ENCODE measurements around the gene HSPB9. TPM values are rescaled to one million over a fixed set of nuclear protein-coding genes. Genes with fewer than 3 reads are reported as not detected.

Gene HSPB9
- total RNA-seq, 1 experiment from 2014 or later, result not detected

- H2AFZ ChIP-seq, result no peak overlapping the region
- peaks cover 6% of the 10 kb centered on the region for H3K27me3 ChIP-seq (ENCODE audit: insufficient read depth, low read depth)
- no peak for DNase-seq
- no peaks in the 10 kb centered on the region for H3K4me1 ChIP-seq (replicated peaks; ENCODE audit: insufficient read depth)
- ChIA-PET CTCF (interaction anchor here (0.6 kb wide), 1 partner anchor 13 kb away, joined by 5 read pairs; no protein-coding TSS in a partner anchor), POLR2A (ENCODE audit: unreplicated experiment) (interaction anchor here (0.6 kb wide), 1 partner anchor 320 kb away, joined by 9 read pairs; no protein-coding TSS in a partner anchor)
- no TSS peak for BruUV-seq (replicated peaks)
- intact Hi-C loops (cut with micrococcal nuclease; ENCODE audit: unreplicated experiment), result no loop called here
- no peaks in the 10 kb centered on the region for H3K9me3 ChIP-seq (ENCODE audit: insufficient read depth, low read depth)
- H3K79me2 ChIP-seq (ENCODE audit: low read depth), result no peaks in the 10 kb centered on the region
- TF ChIP-seq EZH2 (IDR thresholded peaks at IDR 0.05; ENCODE audit: low read depth), result no peak
- no peak overlapping the region for H3K4me3 ChIP-seq
- no peaks in the 10 kb centered on the region for H4K20me1 ChIP-seq (ENCODE audit: insufficient read depth)
- H3F3A ChIP-seq (ENCODE audit: insufficient read depth, low read depth), result peaks cover under 1% of the 10 kb centered on the region; the same call in 1 of the 2 replicates
- no peak overlapping the region for H3K4me2 ChIP-seq
- H3K36me3 ChIP-seq (ENCODE audit: low read depth), result no peaks in the 10 kb centered on the region
- H3K27ac ChIP-seq, result no peak overlapping the region
- no peaks in the 10 kb centered on the region for H3K9me2 ChIP-seq (ENCODE audit: insufficient read depth)
Measured at GRCh38 chr17:42092939-42093338, 29.7 kb upstream of the HSPB9 start.

GRCh38 chr17:42094375-42095069 lies 28.1 kb upstream of the HSPB9 start:
- H3K9me3 ChIP-seq (ENCODE audit: insufficient read depth, low read depth), result no peaks in the 10 kb centered on the region
- H3K36me3 ChIP-seq (ENCODE audit: low read depth), result no peaks in the 10 kb centered on the region
- no peak overlapping the region for H3K4me2 ChIP-seq
- intact Hi-C loops (cut with micrococcal nuclease; ENCODE audit: unreplicated experiment), result no loop called here
- no peaks in the 10 kb centered on the region for H4K20me1 ChIP-seq (ENCODE audit: insufficient read depth)
- BruUV-seq (replicated peaks), result no TSS peak
- DNase-seq, result no peak
- no peaks in the 10 kb centered on the region for H3K79me2 ChIP-seq (ENCODE audit: low read depth)
- no peak for TF ChIP-seq CTCF (conservative IDR thresholded peaks at IDR 0.05)
- TF ChIP-seq EZH2 (IDR thresholded peaks at IDR 0.05; ENCODE audit: low read depth), result no peak
- POLR2A ChIA-PET (ENCODE audit: unreplicated experiment), result no interaction called here
- no peak overlapping the region for H2AFZ ChIP-seq
- H3F3A ChIP-seq (ENCODE audit: insufficient read depth, low read depth), result no peaks in the 10 kb centered on the region
- no peak overlapping the region for H3K4me3 ChIP-seq
- CTCF ChIA-PET, result no interaction called here
- no peaks in the 10 kb centered on the region for H3K4me1 ChIP-seq (replicated peaks; ENCODE audit: insufficient read depth)
- H3K27me3 ChIP-seq (ENCODE audit: insufficient read depth, low read depth), result peaks cover 6% of the 10 kb centered on the region
- no peak overlapping the region for H3K27ac ChIP-seq
- no peaks in the 10 kb centered on the region for H3K9me2 ChIP-seq (ENCODE audit: insufficient read depth)

- POLR2A ChIA-PET (ENCODE audit: unreplicated experiment), result no interaction called here
- no peaks in the 10 kb centered on the region for H4K20me1 ChIP-seq (ENCODE audit: insufficient read depth)
- H2AFZ ChIP-seq, result no peak overlapping the region
Measured at GRCh38 chr17:42096360-42097111, 26.1 kb upstream of the HSPB9 start.

More at GRCh38 chr17:42096360-42097111, 26.1 kb upstream of the HSPB9 start:
- Histone ChIP-seq H3F3A (ENCODE audit: insufficient read depth, low read depth) (no peaks in the 10 kb centered on the region), H3K79me2 (ENCODE audit: low read depth) (no peaks in the 10 kb centered on the region), H3K9me2 (ENCODE audit: insufficient read depth) (no peaks in the 10 kb centered on the region), H3K9me3 (ENCODE audit: insufficient read depth, low read depth) (no peaks in the 10 kb centered on the region), H3K4me3 (no peak overlapping the region), H3K4me2 (no peak overlapping the region), H3K36me3 (ENCODE audit: low read depth) (no peaks in the 10 kb centered on the region), H3K4me1 (replicated peaks; ENCODE audit: insufficient read depth) (no peaks in the 10 kb centered on the region), H3K27me3 (ENCODE audit: insufficient read depth, low read depth) (peaks cover 6% of the 10 kb centered on the region), H3K27ac (no peak overlapping the region)
- no TSS peak for BruUV-seq (replicated peaks)
- intact Hi-C loops (cut with micrococcal nuclease; ENCODE audit: unreplicated experiment), result no loop called here
- CTCF ChIA-PET, result no interaction called here
- DNase-seq, result no peak
- no peak for TF ChIP-seq CTCF (conservative IDR thresholded peaks at IDR 0.05)
- no peak for TF ChIP-seq EZH2 (IDR thresholded peaks at IDR 0.05; ENCODE audit: low read depth)

Measured in PC-9 (cell line).